NCI-H2107 treated with DMSO at 0.1 percent for 48 hours (cell line): Measurements from ENCODE around the gene SLC9A9.
A peak's percentile ranks its signal among the peaks of the same experiment; 100 is the strongest.
"Not testable (repeated sequence)": the region's sequence is repeated elsewhere in the genome, so short reads cannot be mapped to it uniquely, and the experiment has no call there.

Source experiments
- DNase-seq: peaks from one replicate; lab custom pipeline; 2025; ENCODE audit not compliant: unreplicated experiment; lab: John Stamatoyannopoulos, UW

Gene SLC9A9

DNA sequence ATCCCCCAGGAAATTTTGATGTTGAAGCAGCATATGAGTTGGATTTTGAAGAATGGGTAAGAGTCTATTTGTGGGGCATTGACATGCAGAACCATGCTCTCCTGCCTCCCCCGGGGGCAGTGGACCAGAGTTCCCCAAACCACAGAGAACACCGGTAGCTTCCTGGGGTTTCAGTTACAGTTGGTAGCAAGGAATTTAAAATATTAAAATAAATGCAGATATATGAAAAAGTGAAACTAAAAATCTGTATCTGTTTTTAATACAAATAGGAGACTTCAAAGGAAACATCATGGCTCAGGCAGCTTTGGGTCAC, 37.4 kb downstream of the SLC9A9 start:
- DNase-seq, result no peak

DNA sequence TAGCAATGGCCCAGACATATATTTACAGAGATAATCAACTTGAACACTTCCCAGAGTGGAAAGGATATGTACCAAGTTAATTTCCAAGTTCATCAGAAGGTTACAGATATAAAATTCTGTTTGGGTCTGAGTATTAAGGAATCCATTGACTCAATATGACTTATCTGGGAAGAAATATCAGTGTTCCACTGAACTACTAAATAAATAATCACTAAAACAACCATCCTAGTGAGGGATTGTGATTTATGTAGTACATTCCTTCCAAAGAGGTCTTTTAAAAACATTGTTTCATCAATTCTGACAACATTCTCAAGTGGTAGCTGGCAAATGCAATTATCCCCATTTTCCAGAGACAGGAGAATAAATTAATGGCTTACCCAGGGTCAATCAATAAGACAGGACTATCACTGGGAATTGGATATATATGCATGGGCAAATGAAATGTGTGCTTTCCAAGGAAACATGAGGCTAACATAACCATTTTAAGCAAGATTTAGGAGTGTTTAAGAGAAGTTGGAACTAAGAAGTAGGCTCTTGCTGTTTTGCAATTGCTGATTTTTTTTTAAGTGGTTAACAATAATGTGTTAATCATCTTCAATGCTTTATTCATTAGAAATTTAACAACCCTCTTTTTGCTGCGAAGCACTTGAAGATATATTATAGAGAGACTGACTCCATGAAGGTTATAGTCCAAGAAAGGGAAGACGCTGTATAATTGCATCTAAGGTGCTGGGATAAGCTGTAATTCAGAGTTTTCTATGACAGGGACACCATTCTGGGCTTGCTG, 37.9 kb downstream of the SLC9A9 start:
- DNase-seq, result no peak

DNA sequence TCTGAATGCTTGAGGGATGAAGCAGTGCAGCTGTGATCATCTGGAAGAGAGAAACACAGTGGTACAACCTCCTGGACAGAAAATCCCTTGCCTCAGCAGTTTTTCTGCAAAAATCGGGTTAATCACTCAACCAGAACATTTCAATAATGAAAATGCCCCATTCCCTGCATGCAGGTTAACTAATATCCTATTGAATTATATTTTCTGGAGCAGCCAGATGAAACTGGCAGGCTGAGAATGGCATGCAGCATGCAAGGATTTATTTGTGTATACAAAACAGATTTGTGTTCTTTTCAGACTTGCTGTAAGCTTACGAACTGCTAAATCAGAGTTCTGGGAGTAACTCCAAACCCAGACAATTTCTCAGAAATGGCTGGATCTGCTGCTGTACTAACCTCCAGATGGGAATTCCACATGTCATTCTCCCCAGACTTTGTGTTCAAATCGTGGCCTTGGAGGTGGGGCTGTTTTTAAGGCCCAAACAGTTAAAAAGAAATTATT, 39.1 kb downstream of the SLC9A9 start:
- DNase-seq, result no peak

DNA sequence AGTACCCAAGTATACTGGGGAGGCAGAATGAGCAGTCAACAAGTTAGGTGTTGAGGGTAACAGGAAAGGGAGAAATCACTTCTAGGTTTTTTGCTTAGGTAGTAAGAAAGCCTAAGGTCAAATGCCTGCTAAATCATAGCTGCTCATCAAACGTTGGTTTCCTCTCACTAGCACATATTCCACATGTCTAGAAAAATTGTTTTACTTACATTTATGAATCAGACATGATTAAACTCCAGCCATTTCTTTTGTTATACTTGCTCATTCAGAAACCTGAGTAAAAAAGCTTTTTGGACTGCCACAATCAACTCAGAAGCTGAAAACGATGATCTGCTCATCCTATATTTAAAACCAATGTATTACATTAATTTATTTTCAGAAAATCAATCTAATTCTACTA, 40.2 kb downstream of the SLC9A9 start:
- DNase-seq, result no peak

DNA sequence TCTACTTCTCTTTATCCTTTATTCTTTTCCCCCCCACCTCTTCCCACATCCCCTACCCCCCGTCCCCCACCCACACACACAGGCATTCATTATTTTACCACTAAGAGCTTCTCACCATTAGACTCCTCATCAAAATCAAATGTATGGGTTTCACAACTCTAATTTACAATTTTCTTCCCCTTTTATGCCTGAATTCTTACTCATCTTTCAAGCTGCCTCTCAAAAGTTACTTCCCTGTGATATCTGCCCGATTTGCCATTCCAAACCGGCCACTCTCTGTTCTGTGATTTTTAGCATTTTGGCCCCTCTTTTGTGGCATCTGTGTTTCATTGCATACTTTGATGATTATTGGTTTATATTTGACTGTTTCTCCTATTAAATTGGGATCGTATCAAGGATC, 42.2 kb downstream of the SLC9A9 start:
- no peak for DNase-seq

DNA sequence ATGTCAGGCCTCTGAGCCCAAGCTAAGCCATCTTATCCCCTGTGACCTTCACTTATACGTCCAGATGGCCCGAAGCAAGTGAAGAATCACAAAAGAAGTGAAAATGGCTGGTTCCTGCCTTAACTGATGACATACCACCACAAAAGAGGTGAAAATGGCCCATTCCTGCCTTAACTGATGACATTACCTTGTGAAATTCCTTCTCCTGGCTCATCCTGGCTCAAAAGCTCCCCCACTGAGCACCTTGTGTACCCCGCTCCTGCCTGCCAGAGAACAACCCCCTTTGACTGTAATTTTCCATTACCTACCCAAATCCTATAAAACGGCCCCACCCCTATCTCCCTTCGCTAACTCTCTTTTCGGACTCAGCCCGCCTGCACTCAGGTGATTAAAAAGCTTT, 42.8 kb downstream of the SLC9A9 start:
- DNase-seq, result not testable (repeated sequence)

DNA sequence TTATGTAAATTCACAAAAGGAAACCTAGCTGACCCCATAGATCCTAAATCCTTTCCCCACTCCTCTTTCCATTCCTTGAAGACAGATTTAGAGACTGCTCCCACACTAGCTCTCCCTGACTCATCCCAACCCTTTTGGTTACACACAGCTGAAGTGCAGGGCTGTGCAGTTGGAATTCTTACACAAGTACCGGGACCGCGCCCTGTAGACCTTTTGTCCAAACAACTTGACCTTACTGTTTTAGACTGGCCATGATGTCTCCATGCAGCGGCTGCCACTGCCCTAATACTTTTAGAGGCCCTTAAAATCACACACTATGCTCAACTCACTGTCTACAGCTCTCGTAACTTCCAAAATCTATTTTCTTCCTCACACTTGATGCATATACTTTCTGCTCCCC, 47.2 kb downstream of the SLC9A9 start:
- DNase-seq, result not testable (repeated sequence)

DNA sequence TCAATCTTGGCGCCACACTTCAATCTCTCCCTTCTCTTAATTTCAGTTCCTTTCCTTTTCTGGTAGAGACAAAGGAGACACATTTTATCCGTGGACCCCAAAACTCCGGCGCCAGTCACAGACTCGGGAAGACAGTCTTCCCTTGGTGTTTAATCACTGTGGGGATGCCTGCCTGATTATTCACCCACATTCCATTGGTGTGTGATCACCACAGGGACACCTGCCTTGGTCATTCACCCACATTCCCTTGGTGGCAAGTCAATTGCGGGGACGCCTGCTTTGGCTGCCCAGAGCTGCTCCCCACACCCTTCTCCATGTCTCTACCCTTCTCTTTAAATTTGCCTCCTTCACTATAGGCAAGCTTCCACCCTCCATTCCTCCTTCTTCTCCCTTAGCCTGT, 50.1 kb downstream of the SLC9A9 start:
- not testable (repeated sequence) for DNase-seq

DNA sequence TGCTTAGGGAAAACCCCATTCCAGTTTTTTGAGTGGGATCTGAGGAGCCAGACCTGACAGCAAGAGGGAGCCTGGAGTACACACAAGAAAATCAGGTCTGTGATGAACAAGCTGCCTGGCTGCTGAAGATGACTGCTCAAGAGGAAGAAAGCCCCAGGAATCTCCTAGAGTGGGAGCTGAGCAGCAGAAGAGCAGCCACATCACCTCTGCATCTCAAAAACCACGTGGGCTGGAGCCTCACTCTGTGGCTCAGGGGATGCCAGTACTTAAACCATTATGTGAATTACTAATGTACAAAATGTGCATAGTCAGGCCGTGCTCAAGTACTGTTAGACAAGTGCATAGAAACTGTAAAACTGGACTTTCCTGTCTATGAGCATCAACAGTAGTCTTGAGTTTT, 52.4 kb downstream of the SLC9A9 start:
- no peak for DNase-seq

DNA sequence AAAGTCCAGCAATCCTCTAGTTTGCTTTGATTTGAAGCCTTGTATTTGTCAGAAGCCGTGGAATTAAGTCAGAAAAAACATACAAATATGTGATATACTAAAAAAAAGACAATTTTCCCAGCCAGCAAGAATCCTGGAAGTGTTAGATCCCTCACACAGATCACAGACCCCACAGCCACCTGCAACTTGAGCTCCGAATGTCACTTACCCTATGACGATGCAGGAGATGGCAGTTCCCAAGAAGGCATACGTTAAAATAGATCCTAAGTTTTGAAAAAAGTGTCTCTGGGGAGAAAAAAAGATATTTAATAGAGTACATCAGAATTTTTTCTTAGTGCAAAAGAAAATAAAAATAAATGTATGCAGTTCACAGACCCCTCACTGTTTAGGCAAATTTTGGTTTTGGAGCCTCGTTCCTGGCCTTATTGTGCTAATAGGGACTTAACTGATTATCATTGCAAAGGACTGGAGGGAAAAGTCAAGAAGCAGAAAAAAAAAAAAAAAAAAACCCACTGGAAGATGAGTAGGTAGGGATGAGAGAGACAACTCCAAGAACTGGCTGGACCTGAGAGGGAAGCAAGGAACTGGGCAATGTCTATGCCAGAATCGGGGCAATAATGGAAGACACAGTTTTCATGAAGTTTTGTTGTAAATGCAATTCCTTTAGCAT, 53.3 kb downstream of the SLC9A9 start:
- DNase-seq, result no peak

DNA sequence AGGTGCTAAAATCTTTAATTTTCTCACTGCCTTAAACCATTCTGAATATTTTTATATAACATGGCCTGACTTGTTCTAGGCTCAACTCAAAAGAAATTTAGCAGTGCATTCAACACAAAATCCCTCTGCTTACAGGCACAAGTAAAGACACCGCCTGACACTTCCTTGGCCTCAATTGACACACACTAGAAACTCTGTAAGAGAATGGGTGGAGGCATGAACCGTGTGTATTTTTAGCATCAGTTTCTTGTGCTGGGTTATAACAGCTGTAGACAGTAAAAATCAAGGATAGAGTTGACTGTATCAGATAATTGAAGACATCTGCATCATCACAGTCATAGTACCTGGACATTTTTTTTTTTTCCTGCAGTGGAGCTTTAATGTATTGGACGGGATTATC, 54.3 kb downstream of the SLC9A9 start:
- no peak for DNase-seq

DNA sequence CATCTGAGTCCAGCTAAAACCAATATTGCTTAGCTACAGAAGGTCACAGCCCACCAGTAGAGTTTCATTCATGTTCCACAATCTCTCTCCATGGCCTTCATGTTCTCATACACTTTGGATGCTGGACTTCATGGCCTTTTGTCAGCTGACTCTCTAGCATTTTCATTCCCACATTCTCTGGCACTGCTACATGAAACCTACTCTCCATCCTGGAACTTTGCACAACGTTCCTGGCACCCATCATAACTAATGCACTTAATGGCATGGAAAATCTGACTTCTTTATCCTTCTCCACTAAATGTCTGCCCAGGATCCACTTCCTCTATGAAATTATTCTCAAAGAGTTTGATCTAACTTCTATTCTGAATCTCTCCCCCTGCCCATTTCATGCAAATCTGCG, 56.9 kb downstream of the SLC9A9 start:
- no peak for DNase-seq

DNA sequence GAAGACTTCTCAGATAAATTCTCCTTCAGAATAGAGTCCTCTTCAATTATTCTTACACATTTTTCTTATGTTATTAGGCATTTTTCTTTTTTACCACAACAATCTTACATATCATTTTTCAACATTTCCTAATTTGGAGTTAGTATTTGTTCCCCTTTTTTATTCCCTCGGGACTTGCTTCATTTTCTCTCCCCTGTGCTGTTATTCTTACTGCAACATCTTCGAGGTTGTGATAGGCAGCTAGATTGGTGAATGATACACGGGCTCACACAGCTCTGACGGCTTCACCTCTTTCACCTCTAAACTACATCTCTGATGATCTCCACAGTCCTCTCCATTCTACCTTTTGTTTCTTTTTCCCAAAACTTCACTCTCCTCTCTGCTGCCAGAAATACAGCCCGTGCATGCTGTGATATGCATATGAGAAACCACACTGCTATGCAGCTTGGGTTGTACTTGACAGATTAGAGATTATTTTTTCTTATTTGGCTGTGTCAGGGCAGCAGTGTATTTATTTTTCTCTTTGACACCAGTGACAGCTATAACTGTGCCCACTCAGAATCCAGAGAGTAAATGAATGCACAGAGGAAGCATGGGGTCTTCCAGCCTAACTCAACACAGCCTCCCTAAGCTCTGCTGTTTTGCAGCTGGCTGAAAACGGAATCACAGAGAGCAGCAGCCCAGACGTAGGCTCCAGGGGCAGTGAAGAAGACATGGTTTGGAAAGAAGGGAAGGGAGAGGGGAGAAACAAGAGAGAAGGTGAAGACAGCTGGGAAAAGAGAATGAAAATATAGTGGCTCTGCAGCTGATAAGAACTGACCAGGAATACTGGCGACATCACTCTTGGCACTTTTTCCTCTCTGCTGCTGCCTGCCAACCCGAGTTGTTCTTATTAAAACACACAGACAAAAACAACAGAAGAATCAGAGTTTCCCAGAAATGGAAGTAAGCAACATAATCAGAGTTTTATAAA, 61.8 kb downstream of the SLC9A9 start:
- no peak for DNase-seq

DNA sequence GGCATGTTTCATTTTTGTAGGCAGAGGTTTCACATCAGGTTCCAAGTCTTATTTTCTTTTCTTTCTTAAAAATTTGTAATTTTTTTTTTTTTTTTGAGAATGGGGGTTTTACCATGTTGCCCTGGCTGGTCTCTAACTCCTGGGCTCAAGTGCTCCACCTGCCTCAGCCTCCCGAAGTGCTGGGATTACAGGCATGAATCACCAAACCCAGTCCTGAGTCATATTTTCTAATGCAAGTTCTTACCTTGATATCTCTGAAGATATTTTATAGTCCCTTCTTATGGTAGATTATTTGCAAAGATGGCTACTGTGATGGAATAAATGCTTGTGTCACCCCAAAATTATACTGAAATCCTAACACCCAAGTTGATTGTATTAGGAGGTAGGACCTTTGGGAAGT, 63.8 kb downstream of the SLC9A9 start:
- no peak for DNase-seq

DNA sequence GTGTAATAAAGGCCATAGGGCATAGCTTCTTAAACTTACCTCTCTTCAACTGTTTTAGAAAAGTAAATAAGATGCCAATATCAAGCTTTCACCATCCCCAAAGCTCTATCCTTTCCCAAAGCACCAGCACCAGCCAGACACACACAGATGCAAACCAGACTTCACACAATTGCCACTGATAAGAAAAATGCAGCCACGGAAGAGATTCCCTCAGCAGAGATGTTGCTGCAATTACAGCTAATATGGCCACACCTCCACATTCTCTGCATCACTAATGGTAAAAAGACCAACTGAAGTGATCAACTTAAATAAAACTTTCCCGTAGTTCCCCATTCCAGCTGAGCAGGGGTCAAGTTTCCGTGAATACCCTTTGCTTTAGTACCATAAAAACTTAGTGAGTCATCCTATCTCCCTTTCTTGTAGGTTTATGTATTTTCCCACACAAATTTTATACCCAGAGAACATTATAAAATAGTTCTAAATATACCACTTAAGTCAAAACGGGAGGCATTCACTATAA, 64.4 kb downstream of the SLC9A9 start:
- DNase-seq, result no peak

DNA sequence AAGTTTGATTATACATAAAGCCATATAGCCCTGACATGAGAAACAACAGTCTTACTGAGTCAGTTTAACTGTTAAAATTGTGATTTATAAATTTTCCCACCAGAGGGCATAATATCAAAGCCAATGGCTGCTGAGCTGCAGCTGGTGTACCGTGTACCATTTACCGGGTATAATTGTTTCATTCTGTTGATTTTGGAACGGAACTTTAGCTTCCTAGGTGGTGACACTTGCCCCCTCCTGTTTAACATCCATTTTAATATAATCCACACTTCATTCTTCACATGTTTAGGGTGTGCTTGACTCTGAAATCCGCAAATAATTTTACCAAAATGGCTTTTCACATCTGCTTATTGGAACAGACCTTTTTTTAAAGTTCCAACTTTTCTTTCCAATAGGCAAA, 72.8 kb downstream of the SLC9A9 start:
- peak; percentile 25 for DNase-seq

DNA sequence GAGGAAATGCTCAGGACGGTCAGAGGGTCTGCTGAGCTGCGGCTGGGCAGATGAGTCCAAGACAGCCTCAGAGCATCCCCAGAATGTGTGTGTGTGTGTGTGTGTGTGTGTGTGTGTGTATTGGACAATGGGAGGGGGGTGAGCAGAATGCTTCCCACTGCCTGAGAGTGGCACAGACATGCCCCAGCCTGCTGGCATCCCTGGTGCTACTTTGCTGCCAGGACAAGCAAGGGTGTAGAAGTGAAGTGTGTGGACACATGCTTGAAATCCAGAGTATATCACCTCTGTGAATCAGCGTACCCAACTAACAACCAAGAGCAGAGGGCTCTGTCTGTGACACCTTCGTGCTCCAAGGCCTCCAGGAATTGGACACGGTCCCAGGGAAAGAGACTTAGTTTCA, 76.3 kb downstream of the SLC9A9 start:
- no peak for DNase-seq

DNA sequence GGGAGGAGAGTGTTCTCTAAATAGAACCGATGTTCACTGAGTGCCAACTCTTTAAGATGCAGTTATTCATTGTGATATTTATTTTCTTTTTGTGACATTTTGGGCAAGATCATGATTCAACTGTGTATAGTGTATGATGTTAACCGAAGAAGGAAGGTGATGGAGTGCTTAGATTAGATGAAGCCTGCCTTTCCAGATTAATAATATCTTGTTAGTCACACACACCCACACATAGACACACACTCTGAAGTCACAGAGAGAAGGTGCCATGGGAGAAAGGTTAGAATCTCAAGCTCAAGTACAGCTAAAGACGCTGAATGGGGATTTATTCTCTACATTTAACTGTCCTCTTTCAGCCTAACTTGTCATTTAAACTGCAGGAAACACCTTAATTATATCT, 77.0 kb downstream of the SLC9A9 start:
- no peak for DNase-seq

DNA sequence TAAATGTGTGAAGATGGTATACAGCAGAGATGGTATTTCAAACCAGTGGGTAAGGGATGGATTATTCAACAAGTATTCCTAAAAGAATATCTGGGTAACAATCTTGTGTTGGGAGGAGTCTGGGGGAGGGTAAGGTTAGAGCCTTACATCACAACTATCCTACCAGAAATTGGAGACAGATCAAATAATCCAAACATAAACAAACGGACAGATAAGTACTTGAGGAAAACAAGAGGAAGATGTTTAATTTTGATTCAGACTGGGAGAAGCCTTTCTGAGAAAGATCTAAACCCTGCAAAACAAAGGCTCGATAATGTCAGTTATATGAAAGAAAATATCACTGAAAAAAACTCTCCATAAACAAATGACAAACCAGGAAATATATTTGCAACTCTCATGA, 77.9 kb downstream of the SLC9A9 start:
- DNase-seq, result no peak

DNA sequence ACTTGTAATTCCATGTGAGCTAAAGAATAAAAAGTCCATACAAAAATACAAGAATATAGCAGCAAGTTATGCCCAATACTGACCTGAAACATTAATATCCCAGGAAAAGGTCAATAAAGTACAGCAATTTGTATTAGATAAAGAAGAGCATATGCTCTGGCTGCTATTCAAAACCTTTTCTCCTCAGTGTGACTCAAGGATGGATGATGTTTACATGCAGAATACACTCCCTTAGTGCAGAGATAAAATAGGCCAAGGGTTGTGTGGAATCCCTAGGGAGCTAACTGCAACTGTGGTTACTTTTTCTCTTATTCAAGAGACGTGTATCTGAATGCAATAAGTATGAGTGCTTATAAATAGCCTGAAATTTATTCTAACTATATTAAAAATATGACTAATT, 78.7 kb downstream of the SLC9A9 start:
- peak; percentile 38 for DNase-seq

DNA sequence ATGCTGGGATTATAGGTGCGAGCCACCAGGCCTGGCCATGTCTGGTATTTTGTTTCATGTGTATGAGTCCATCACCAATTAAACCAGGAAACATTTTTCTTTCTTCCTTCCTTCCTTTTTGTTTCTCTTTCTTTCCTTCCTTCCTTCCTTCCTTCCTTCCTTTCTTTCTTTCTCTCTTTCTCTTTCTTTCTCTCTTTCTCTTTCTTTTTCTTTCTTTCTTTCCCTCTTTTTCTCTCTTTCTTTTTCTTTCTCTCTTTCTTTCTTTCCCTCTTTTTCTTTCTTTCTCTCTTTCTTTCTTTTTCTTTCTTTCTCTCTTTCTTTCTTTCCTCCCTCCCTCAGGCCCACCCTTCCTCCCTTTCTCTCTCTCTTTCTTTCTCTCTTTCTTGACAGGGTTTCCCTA, 83.4 kb downstream of the SLC9A9 start:
- DNase-seq, result no peak
